GM18526 (cell line): ENCODE data around the gene NPLOC4.
A peak's percentile ranks its signal among the peaks of the same experiment; 100 is the strongest.

Experiments
- POLR2A ChIP-seq: IDR thresholded peaks from 3 replicates; pipeline ENCODE4 v1.6.1; 2011; ENCODE audit not compliant: insufficient read length; ENCODE audit errors: extremely low read depth

Gene NPLOC4

GRCh38 chr17:81543756-81544155 is 93.2 kb downstream of the NPLOC4 start:
- no peak for TF ChIP-seq POLR2A

DNA sequence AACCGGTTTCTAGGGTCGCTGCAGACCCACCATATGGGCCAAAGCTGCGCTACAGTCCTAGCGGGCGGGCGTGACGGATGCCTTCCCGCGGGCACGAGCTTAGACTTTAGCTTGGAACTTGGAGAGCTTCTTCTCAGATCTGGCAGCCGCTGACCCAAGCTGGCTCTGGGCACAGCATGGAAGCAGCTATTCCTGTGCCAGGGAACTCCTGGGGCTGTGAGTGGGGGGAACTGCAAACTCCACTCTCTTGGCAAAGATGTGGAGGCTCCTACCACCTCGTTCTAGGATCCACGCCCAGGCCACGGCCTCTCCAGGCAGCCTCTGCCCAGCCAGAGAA is 93.6 kb downstream of the NPLOC4 start:
- no peak for TF ChIP-seq POLR2A

- TF ChIP-seq POLR2A, result peak; percentile 13
Measured at GRCh38 chr17:81542431-81543338, 94.2 kb downstream of the NPLOC4 start.

- no peak for TF ChIP-seq POLR2A
Measured at GRCh38 chr17:81541123-81541522, 95.8 kb downstream of the NPLOC4 start.

GRCh38 chr17:81540676-81541027 is 96.3 kb downstream of the NPLOC4 start:
- no peak for TF ChIP-seq POLR2A

DNA sequence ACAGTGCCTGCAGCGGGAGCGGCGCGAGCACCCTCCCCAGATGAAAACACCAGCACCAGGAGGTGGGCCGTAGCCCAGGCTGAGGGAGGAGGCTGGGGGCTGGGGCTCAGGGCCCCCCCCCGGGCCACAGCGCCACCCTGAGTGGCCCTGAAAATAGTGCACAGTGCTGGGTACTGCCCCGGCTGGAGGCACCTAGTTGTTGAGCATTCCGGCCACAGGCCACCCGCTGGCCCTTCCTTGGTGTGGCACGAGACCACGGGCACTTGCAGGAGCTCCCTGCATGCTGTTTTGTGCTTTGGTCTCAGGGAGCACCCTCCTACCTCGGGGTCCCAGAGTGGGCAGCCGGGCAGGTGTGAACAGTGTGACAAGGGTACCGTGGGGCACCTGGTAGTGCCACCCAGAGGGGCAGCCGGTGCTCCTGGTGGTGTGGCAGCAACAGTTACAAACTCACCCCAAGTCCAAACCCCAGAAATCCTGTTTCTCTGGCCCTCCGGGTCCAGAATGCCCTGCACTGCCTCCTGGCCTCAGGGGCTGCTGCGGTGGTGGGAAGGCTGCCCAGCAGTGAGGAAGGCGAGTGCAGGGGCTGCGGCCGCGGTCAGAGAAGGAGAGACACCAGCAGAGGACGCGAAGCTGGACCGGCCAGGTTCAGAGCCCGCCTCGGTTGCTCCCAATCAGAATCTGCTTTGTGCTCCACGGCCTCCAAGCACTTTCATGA is 96.8 kb downstream of the NPLOC4 start:
- TF ChIP-seq POLR2A, result no peak

DNA sequence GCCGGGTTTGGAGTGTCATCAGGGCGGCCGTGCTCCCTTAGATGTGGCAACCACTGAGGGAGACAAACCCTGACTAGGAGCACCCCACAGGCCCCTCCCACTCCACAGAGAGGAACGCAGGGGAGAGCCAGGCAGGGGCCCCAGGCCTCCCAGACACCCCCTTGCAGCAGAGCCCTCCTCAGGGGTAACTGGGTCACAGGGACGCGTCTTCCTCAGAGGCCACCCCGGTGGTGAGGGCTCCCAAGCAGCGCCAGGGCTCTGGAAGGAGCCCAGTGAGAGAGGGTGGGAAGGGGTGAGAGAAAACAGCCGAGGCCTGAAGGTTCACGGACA is 97.4 kb downstream of the NPLOC4 start:
- no peak for TF ChIP-seq POLR2A

DNA sequence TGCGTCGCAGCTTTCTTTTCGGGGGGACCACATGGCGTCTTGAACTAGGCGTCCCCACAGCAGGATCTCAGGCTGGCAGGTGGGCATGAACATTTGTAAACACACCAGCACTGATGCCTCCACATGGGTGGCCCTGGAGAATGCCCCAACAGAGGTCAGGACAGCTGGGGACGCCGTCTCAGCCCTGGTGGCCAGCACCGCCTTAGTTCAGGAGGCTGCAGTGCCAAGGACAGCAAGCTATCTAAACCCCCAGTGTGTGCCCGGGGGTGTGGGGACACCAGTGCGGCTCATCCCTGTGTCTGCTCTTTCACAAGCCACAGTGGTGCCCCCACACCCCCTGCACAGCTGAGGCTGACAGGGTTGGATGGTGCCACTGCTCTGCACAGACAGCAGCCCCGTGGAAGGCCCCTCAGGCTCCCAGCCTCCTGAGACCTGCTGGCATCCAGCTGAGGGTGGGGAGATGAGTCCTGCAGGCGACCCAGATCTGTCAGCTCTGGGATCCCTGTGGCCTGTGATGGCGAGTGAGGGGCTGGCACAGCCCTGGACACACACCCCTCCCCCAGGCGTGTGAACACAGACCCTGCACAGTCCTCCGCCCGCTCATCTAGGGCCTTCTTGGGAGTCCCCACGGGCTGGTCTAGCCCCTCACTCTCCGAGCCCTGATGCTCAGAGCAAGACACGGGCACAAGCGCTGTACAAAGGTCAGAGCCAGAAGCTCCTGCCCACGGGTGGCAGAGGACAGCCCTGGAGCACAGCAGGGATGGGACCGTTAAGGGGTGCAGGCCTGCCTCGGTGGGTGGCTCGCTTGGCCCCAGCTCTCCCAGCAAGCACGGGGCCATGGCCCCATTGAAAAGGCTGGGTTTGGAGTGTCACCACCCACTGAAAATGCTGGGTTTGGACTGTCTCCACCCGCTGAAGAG is 98.0 kb downstream of the NPLOC4 start:
- no peak for TF ChIP-seq POLR2A

DNA sequence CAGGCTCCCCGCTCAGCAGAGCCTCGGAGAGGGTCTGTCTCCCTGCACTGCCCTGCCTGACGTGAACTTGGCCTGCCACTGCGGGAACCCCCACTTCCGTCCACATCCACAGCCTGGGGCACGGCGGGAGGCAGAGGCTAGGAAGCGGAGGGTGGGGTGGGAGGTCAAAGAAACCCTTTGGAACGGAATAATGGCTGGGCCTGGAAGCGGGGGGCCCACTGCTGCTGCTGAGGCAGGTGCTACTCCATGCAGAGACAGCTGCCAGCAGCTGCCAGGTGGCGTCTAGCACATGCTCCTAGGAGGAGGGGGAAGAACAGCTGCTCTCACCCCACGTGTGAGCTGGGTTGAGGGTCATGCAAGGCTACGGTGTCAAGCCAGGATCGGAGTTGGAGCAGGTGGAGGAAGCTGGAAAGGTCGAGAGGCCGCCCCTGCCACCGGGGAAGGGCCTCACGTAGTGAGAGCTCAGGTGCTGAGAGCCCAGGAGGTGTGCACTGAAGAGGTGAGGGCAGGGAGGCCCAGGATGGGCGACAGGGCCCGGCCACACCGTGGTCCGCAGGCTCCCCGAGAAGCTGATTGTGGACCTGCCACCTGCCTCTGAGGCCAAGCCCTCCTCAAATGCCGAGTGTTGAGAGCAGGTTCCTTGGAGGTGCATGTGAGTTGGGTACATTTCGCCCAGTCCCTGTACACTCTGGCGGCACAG is 98.9 kb downstream of the NPLOC4 start:
- TF ChIP-seq POLR2A, result no peak

GRCh38 chr17:81537343-81537855 is 99.5 kb downstream of the NPLOC4 start:
- TF ChIP-seq POLR2A, result no peak

DNA sequence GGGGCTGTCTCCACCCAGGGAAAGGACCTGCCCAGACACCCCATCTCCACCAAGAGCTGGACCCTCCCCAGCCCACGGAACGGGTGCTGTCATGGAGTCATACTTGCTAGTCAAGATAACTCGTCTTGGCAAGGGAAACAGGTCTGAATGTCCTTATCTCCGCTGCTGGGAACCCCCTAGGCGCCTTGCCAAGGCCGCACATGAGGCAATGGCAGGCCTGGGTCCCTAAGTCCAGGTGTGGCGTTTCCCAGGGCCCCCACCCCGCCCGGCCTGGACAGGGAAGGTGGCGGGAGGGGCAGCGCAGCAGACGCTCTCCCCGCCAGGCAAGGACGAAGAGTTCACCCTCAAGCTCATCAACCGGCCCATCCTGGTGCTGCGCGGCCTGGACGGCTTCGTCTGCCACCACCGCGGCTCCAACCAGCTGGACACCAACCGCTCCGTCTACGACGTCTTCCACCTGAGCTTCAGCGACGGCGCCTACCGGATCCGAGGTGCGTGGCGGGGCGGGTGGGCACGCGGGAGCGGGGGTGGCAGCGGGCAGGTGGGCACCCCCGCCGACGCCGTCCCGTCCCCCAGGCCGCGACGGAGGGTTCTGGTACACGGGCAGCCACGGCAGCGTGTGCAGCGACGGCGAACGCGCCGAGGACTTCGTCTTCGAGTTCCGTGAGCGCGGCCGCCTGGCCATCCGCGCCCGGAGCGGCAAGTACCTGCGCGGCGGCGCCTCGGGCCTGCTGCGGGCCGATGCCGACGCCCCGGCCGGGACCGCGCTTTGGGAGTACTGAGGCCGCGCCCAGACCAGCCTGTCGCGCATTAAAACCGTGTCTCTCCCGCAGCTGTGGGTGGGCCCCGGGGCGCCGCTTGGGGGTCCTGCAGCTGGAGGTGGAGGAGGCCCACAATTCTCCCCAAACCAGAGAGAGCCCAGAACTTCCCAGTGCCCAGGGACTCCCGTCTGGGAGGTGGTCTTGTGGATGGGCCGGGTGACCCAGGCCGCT is 100.3 kb downstream of the NPLOC4 start:
- no peak for TF ChIP-seq POLR2A

GRCh38 chr17:81535480-81536298 is 101.2 kb downstream of the NPLOC4 start:
- no peak for TF ChIP-seq POLR2A

DNA sequence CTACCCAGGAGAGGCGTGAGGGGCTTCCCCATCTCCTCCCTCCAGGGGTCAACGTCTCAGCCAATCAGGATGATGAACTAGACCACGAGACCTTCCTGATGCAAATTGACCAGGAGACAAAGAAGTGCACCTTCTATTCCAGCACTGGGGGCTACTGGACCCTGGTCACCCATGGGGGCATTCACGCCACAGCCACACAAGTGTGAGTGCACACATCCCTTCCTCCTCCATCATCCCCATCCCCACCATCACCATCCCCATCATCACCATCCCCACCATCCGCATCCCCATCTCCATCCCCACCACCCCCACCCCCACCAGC is 101.9 kb downstream of the NPLOC4 start:
- TF ChIP-seq POLR2A, result no peak
